GM19438 (cell line): ENCODE measurements around the gene SPECC1.
"Not testable (repeated sequence)": the region's sequence is repeated elsewhere in the genome, so short reads cannot be mapped to it uniquely, and the experiment has no call there.

Experiments used
- ATAC-seq: cut with Tn5 transposase; IDR thresholded peaks from one replicate; pipeline ENCODE4 v1.9.1; 2021; ENCODE audit warnings: low read depth; ENCODE audit not compliant: unreplicated experiment

Gene SPECC1, protein sequence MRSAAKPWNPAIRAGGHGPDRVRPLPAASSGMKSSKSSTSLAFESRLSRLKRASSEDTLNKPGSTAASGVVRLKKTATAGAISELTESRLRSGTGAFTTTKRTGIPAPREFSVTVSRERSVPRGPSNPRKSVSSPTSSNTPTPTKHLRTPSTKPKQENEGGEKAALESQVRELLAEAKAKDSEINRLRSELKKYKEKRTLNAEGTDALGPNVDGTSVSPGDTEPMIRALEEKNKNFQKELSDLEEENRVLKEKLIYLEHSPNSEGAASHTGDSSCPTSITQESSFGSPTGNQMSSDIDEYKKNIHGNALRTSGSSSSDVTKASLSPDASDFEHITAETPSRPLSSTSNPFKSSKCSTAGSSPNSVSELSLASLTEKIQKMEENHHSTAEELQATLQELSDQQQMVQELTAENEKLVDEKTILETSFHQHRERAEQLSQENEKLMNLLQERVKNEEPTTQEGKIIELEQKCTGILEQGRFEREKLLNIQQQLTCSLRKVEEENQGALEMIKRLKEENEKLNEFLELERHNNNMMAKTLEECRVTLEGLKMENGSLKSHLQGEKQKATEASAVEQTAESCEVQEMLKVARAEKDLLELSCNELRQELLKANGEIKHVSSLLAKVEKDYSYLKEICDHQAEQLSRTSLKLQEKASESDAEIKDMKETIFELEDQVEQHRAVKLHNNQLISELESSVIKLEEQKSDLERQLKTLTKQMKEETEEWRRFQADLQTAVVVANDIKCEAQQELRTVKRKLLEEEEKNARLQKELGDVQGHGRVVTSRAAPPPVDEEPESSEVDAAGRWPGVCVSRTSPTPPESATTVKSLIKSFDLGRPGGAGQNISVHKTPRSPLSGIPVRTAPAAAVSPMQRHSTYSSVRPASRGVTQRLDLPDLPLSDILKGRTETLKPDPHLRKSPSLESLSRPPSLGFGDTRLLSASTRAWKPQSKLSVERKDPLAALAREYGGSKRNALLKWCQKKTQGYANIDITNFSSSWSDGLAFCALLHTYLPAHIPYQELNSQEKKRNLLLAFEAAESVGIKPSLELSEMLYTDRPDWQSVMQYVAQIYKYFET

DNA sequence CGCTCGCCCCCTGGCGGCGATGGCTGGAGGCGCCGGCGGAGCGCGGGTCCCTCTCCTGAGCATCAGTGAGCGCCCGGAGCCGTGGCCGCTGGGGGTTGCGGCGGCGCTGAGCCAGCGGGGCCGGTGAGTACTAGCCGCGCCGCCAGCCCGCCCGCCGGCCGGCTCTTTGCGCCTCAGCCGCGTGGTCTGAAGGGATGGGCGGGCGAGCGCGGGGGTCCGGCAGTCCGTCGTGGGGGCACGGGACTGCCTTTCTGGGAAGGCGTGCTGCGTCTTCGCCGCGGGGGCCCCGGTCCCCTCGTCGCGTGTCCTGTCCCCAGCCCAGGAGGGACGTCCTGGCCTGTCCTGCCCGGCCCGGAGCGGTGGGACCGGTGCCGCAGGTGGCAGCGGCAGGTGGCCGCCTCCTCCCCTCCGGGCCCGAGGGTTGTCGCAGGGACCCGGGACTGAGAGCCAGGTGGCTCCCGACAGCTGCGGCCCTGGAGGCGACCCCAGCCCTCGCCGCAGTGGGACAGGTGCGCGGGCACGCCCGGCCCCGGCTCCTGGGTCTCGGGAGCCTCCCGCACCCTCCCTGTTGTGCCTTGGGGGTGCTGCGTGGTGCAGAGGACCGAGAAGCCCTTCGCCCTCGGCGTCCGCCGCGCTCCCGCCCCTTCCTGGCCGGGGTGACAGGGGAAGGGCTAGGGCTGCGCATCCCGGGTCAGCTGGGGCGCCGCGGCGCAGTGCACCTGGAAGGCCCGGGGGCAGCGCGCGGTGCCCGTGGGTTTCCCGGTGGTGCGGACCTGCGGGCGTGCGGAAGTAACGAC, at the start of gene SPECC1:
SPECC1 (plus strand) TSS at position 58 of the 797 bp plus-strand sequence. CDS start 87,293 bp downstream, outside the sequence.
- peak; percentile 93 for ATAC-seq

- not testable (repeated sequence) for ATAC-seq
These were observed 46.2 kb upstream of the SPECC1 start for GRCh38 chr17:19962954-19963353.

DNA sequence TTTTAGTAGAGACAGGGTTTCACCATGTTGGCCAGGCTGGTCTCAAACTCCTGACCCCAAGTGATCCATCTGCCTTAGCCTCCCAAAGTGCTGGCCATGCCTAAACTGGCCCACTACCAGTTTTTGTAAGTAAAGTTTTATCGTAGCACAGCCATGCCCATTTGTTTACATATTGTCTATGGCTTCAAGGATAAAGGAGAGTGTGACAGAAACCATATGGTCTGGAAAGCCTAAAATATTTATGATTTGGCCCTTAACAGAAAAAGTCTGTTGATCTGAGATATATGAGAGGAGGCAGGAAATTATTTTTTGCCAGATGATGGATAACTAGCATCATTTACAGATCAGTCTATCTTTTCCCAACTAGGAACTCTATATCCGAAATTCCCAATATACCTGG, 36.0 kb upstream of the SPECC1 start:
- ATAC-seq = no peak

GRCh38 chr17:19975601-19976000, 33.6 kb upstream of the SPECC1 start:
- ATAC-seq = no peak

- ATAC-seq = peak; percentile 81
These were observed 31.6 kb upstream of the SPECC1 start, which contains the start of gene AKAP10 for GRCh38 chr17:19977293-19978208. TSS of gene AKAP10 (minus strand) at chr17:19977828. CDS start at chr17:19977679, 149 bp downstream.

GRCh38 chr17:19978209-19978802, 30.9 kb upstream of the SPECC1 start:
- peak; percentile 41 for ATAC-seq

- no peak for ATAC-seq
These were observed 30.4 kb upstream of the SPECC1 start for GRCh38 chr17:19978805-19979211.

GRCh38 chr17:19979917-19980770, 29.0 kb upstream of the SPECC1 start:
- no peak for ATAC-seq

DNA sequence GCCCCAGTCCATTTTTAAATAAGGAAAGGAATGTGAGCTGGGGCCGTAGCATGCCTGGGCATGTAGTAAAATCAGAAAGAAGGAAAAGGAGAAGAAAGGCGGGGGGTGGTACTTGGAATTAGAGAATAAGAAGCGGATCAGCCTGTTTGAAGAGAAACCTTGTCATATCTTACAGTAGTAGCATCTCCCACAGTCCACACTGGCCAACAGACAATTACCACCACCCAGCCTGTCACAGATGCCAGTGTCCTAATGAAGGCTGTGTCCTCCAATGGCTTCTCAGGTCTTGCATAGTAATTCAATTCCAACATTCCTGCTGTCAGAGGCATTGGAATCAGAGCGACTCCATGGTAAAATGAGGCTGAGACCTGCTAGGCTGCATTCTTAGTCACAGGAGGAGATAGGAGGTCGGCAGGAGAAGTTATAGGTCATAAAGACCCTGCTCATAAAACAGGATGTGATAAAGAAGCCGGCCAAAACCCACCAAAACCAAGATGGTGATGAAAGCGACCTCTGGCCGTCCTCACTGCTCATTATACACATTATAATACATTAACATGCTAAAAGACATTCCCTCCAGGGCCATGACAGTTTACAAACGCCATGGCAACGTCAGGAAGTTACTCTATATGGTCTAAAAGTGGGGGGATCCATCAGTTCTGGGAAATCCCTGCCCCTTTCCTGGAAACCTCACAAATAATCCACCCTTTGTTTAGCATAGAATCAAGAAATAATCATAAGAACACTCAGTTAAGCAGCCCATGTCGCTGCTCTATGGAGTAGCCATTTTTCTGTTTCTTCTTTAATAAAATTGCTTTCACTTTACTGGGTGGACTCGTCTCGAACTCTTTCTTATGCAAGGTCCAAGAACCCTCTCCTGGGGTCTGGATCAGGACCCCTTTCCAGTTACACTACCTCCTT, 22.0 kb upstream of the SPECC1 start:
- no peak for ATAC-seq

- no peak for ATAC-seq
These were observed 21.3 kb upstream of the SPECC1 start for GRCh38 chr17:19987897-19988296.

DNA sequence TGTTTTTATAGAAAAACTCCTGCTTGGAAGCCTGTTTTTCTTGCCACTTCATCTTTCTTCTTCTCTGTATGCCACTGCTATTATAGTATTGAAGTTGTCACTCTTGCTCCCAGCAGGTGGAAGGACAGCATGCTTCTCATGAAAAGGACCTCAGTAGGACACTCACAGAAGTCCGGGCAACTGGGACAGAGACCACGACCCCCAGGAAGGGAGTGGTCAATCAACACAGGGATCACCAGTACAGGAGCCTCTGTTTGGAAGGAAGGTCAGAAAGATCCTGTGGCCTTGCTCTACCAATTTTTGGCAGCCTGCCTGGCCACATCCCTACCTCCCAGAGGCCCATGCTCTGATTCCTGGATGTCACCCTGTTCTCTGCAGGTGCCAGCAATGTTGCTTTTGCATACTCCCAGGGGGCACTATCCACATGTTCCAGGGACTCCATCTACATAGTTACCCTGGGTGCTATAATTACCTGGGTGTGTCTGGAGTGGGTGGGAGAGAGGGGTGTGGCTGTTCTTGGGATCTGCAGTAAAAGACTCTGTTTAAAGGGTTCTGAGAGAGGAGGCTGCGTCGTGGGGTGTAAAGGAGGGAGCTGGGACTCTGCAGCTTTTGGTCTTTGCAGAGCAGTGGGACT, 17.8 kb upstream of the SPECC1 start:
- no peak for ATAC-seq

DNA sequence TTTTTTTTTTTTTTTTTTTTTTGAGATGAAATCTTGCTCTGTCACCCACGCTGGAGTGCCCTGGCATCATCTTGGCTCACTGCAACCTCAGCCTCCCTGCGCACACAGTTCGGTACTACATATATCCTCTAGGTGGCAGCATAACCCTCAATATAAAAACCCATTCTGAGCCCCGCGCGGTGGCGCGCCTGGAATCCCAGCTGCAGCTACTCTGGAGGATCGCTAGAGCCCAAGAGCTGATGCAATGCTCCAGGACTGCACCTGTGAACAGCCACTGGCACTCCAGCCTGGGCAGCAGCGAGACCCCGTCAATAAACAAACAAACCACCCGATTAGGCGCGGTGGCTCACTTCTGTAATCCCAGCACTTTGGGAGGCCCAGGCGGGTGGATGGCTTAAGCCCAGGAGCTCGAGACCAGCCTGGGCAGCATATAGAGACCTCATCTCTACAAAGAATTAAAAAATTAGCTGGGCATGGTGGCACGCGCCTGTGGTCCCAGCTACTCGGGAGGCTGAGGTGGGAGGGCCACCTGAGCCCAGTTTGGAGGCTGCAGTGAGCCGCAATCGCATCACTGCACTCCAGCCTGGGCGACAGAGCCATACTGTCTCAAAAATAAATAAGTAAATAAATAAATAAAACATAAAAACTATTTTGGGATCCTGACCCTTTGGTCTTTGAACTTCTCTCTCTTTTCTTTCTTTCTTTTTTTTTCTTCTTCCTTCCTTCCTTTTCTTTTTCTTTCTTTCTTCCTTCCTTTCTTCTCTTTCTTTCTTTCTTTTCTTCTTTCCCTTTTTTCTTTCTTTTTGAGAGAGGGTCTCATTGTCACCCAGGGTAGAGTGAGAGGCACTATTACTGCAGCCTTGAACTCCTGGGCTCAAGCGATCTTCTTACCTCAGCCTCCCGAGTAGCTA, 16.1 kb upstream of the SPECC1 start:
- peak; percentile 58 for ATAC-seq

DNA sequence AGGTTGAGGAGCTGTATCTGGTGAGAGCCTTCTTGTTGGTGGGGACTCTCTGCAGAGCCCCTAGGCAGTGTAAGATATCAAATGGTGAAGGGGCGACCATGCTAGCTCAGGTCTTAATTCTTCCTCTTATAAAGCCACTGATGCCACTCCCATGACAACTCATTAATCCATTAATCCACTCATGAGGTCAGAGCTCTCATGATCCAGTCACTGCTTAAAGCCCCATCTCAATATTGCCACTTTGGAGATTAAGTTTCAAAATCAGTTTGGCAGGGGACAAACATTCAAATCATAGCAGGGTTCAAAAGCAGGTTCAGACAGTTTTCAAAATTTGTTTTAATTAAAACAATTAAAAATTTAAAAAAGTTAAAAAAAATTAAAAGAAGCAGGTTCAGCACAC, 13.1 kb upstream of the SPECC1 start:
- no peak for ATAC-seq

DNA sequence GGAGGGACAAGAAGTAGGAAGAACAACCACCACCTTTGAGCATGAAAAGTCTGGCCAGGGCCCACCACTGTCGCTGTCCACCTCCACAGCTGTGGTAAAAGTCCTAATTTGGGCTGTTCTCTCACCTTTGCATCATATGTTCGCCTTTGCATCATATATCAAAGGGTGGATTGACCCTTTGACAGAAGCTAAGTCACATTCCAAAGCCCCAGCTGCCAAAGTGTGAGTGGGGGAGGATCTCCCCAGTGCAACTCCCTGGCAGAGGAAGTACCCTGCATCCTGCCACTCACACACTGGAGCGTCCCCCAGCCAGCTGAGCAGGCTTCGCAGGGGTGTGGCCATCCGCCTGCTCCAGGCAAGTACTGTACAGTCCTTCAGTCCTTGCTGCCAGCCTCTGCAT, 12.7 kb upstream of the SPECC1 start:
- no peak for ATAC-seq
